Kidney (tissue), 14 donors: ENCODE measurements around the gene LAMB3. TPM values are rescaled to one million over a fixed set of nuclear protein-coding genes. Genes with fewer than 3 reads are reported as not detected.

Experiments used
- DNase-seq, 5 donors: peaks; one replicate each; pipeline ENCODE4 v3.0.0-alpha.2; 2013 to 2020
- FAIRE-seq: peaks from 2 replicates; lab custom pipeline; 2012; peaks lifted over from hg19 to GRCh38; lab: Jason Lieb, UNC
- H3K27ac ChIP-seq, 2 donors: one replicate each; pipeline ENCODE4 v1.7.0; 2013; ENCODE audit warnings: low read depth in 2 of 2, low read length in 2 of 2, inconsistent platforms in 1 of 2
- H3K27me3 ChIP-seq: one replicate; pipeline ENCODE4 v1.7.1; 2013; ENCODE audit warnings: low read length, inconsistent platforms; ENCODE audit not compliant: control insufficient read depth, insufficient read depth
- H3K36me3 ChIP-seq, 3 donors: one replicate each; pipeline versions ENCODE4 v1.7.0 to v1.7.1; 2013; ENCODE audit warnings: low read length in 3 of 3, control low read depth in 1 of 3, inconsistent platforms in 1 of 3; ENCODE audit not compliant: insufficient read depth in 3 of 3, control insufficient read depth in 2 of 3
- H3K4me1 ChIP-seq, 3 donors: one replicate each; pipeline versions ENCODE4 v1.7.0 to v1.7.1; 2013; ENCODE audit warnings: low read length in 3 of 3, inconsistent platforms in 1 of 3, low read depth in 1 of 3; ENCODE audit not compliant: control insufficient read depth in 2 of 3, insufficient read depth in 2 of 3
- H3K4me3 ChIP-seq, 3 donors: one replicate each; pipeline versions ENCODE4 v1.7.0 to v1.8.1; 2013; ENCODE audit warnings: low read length in 3 of 3, control low read depth in 1 of 3, inconsistent platforms in 1 of 3
- H3K9ac ChIP-seq, 3 donors: one replicate each; pipeline versions ENCODE4 v1.7.0 to v1.7.1; 2013; ENCODE audit warnings: low read length in 3 of 3, control low read depth in 1 of 3, inconsistent platforms in 1 of 3
- H3K9me3 ChIP-seq, 3 donors: one replicate each; pipeline versions ENCODE4 v1.7.0 to v1.7.1; 2013; ENCODE audit warnings: low read length in 3 of 3, control low read depth in 1 of 3, inconsistent platforms in 1 of 3; ENCODE audit not compliant: control insufficient read depth in 2 of 3, insufficient read depth in 1 of 3
- intact Hi-C: fragments of 100-400 bp; cut with DNase I; formaldehyde crosslinking; loops from one replicate; pipeline ENCODE4 v1.11.1; 2022
- polyA plus RNA-seq: library from polyadenylated mRNA; stranded (reverse); fragments of 350-450 nt; fragmentation: Illumina TruSeq; extraction: RNeasy Lipid Tissue Mini Kit (QIAGEN cat#74804); gene quantifications from one replicate; pipeline ENCODE4 v1.2.3, GENCODE V29; 2014; ENCODE audit warnings: low read depth, low replicate concordance; ENCODE audit not compliant: insufficient read depth
- total RNA-seq: library from RNA; stranded (reverse); fragmentation: NEBNext Ultra II Directional; extraction: Animal tissue kit (Norgen Biotek cat#: 25700); gene quantifications from one replicate; pipeline ENCODE4 v1.2.1, GENCODE V29; 2021
- TF ChIP-seq, protein P1 (sequence below): IDR thresholded peaks from 3 replicates; pipeline ENCODE4 v1.5.1; 2012; ENCODE audit warnings: mild to moderate bottlenecking, moderate library complexity, borderline replicate concordance; ENCODE audit not compliant: insufficient read depth; ENCODE audit errors: extremely low read depth
- donor health status: control.
- donor health status: control.
- donor health status: control.
- donor health status: control.
- donor health status: control.
- donor health status: DM: yes; HTN: yes; CAD: no.
- donor health status: Normal renal cell carcinoma (clear cell type).

Gene LAMB3
- total and polyA plus RNA-seq, 2 donors from 2014 or later: 2.5 to 59.7 TPM

GRCh38 chr1:209659909-209660308, 7.7 kb upstream of the LAMB3 start:
- H3K27me3 ChIP-seq: no peaks in the 10 kb centered on the region
- no peaks in the 10 kb centered on the region for H3K36me3 ChIP-seq
- intact Hi-C loops: no loop called here
- no peak overlapping the region for H3K27ac ChIP-seq
- FAIRE-seq (no peak), DNase-seq (peak in 1 of 5 donors; percentile 32)
- peaks cover 0 to 24% (median 6%) of the 10 kb centered on the region in 3 donors for H3K4me1 ChIP-seq
- no peaks in the 10 kb centered on the region for H3K9me3 ChIP-seq
- no peak overlapping the region for H3K4me3 ChIP-seq
- H3K9ac ChIP-seq: no peak overlapping the region
- TF ChIP-seq, protein P1, sequence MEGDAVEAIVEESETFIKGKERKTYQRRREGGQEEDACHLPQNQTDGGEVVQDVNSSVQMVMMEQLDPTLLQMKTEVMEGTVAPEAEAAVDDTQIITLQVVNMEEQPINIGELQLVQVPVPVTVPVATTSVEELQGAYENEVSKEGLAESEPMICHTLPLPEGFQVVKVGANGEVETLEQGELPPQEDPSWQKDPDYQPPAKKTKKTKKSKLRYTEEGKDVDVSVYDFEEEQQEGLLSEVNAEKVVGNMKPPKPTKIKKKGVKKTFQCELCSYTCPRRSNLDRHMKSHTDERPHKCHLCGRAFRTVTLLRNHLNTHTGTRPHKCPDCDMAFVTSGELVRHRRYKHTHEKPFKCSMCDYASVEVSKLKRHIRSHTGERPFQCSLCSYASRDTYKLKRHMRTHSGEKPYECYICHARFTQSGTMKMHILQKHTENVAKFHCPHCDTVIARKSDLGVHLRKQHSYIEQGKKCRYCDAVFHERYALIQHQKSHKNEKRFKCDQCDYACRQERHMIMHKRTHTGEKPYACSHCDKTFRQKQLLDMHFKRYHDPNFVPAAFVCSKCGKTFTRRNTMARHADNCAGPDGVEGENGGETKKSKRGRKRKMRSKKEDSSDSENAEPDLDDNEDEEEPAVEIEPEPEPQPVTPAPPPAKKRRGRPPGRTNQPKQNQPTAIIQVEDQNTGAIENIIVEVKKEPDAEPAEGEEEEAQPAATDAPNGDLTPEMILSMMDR: no peak

DNA sequence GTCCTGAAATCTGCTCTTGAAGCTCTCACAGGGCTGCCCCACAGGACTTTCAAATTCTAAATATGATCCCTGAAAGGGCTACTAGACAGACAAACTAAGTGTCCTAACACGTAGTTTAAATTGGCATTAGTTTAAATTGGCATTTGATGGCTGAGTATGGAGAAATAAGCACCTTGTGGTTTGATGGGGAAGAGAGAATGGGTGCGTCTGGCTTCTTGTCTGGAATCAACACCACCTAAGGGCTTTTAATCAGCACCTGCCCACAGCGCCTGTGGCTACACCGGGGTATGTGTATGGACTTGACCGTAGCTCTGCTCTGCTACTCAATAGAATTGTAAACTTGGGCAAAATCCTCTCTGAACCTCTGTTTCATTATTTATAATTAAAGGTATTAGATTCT, 5.7 kb upstream of the LAMB3 start:
- Histone ChIP-seq H3K9ac (no peak overlapping the region), H3K9me3 (no peaks in the 10 kb centered on the region), H3K4me3 (no peak overlapping the region), H3K36me3 (no peaks in the 10 kb centered on the region), H3K27ac (no peak overlapping the region), H3K27me3 (no peaks in the 10 kb centered on the region), H3K4me1 (peaks cover 0 to 31% (median 18%) of the 10 kb centered on the region in 3 donors)
- intact Hi-C loops: no loop called here
- no peak for DNase-seq
- TF ChIP-seq, protein P1: no peak
- no peak for FAIRE-seq

DNA sequence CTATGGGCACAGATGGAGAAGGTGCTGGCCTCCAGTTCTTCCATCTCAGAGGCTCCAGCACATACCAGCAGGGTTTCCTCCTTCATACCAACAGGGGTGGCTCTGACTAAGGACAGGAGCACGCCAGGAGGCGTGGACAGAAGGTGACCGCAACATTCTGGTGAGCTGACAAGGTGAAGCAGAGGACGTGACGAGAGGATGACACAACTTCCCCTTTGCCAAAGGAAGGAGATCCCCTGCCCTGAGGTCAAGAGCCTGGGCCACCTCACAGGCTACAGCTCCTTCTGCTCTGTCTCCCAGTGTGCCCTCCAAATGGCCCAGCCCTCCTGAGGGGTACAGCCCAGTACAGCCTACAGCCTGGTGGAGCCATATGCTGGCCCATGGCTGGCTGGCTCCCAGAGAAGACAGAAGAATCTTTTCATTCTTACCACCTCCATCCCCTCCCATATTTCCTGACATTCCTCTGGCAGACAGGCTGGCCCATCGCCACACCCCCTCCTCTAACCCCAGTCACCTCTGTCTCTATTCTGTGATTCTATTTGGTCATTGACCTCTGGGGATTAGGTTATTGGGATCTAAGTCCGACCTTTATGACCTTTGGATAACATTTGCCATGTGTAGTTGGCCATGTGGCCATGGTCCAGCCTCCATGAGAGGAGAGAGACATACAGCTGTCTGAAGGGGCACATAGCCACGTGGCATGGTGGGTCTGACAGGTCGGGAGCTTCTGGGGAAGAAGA, 5.1 kb upstream of the LAMB3 start:
- Histone ChIP-seq H3K9me3 (no peaks in the 10 kb centered on the region), H3K36me3 (no peaks in the 10 kb centered on the region), H3K27ac (no peak overlapping the region), H3K9ac (no peak overlapping the region), H3K4me3 (no peak overlapping the region), H3K27me3 (no peaks in the 10 kb centered on the region), H3K4me1 (peaks cover 0 to 30% (median 18%) of the 10 kb centered on the region in 3 donors)
- no peak for FAIRE-seq
- TF ChIP-seq, protein P1: no peak
- intact Hi-C loops: no loop called here
- no peak for DNase-seq
